ENCODE results near the gene PCSK4. TPM values are rescaled to one million over a fixed set of nuclear protein-coding genes. Genes with fewer than 3 reads are reported as not detected.

PCSK4 gene
- total RNA-seq, 1 donor from 2014 or later, result 3.2 TPM

- no peak for DNase-seq (ENCODE audit: extremely low spot score, unreplicated experiment)
- no peak overlapping the region for H3K4me3 Mint-ChIP-seq (ENCODE audit: unreplicated experiment)
- H3K36me3 Mint-ChIP-seq (ENCODE audit: unreplicated experiment), result no peaks in the 10 kb centered on the region
- H3K27ac Mint-ChIP-seq (ENCODE audit: unreplicated experiment), result no peak overlapping the region
- peaks cover 2% of the 10 kb centered on the region for H3K27me3 Mint-ChIP-seq (ENCODE audit: unreplicated experiment)
- H3K4me1 Mint-ChIP-seq (ENCODE audit: unreplicated experiment), result peaks cover 7% of the 10 kb centered on the region
- no peak for TF ChIP-seq CTCF (IDR thresholded peaks at IDR 0.05)
- H3K9me3 Mint-ChIP-seq (ENCODE audit: unreplicated experiment), result no peaks in the 10 kb centered on the region
These were observed 23.5 kb downstream of the PCSK4 start for GRCh38 chr19:1466461-1467214.

GRCh38 chr19:1466018-1466460 lies 24.1 kb downstream of the PCSK4 start:
- H3K4me1 Mint-ChIP-seq (ENCODE audit: unreplicated experiment), result peaks cover 5% of the 10 kb centered on the region
- no peak overlapping the region for H3K4me3 Mint-ChIP-seq (ENCODE audit: unreplicated experiment)
- peaks cover 2% of the 10 kb centered on the region for H3K27me3 Mint-ChIP-seq (ENCODE audit: unreplicated experiment)
- no peaks in the 10 kb centered on the region for H3K36me3 Mint-ChIP-seq (ENCODE audit: unreplicated experiment)
- no peak for TF ChIP-seq CTCF (IDR thresholded peaks at IDR 0.05)
- H3K9me3 Mint-ChIP-seq (ENCODE audit: unreplicated experiment), result no peaks in the 10 kb centered on the region
- no peak overlapping the region for H3K27ac Mint-ChIP-seq (ENCODE audit: unreplicated experiment)
- no peak for DNase-seq (ENCODE audit: extremely low spot score, unreplicated experiment)

- Mint-ChIP-seq H3K4me1 (ENCODE audit: unreplicated experiment) (peaks cover 4% of the 10 kb centered on the region), H3K27ac (ENCODE audit: unreplicated experiment) (no peak overlapping the region), H3K9me3 (ENCODE audit: unreplicated experiment) (no peaks in the 10 kb centered on the region), H3K36me3 (ENCODE audit: unreplicated experiment) (no peaks in the 10 kb centered on the region), H3K27me3 (ENCODE audit: unreplicated experiment) (peaks cover 2% of the 10 kb centered on the region), H3K4me3 (ENCODE audit: unreplicated experiment) (no peak overlapping the region)
- no peak for TF ChIP-seq CTCF (IDR thresholded peaks at IDR 0.05)
- no peak for DNase-seq (ENCODE audit: extremely low spot score, unreplicated experiment)
These were observed 24.7 kb downstream of the PCSK4 start for GRCh38 chr19:1465191-1466016.

- no peak overlapping the region for H3K4me3 Mint-ChIP-seq (ENCODE audit: unreplicated experiment)
- no peaks in the 10 kb centered on the region for H3K27me3 Mint-ChIP-seq (ENCODE audit: unreplicated experiment)
- no peak for TF ChIP-seq CTCF (IDR thresholded peaks at IDR 0.05)
- no peaks in the 10 kb centered on the region for H3K36me3 Mint-ChIP-seq (ENCODE audit: unreplicated experiment)
- H3K4me1 Mint-ChIP-seq (ENCODE audit: unreplicated experiment), result no peaks in the 10 kb centered on the region
- no peak overlapping the region for H3K27ac Mint-ChIP-seq (ENCODE audit: unreplicated experiment)
- H3K9me3 Mint-ChIP-seq (ENCODE audit: unreplicated experiment), result no peaks in the 10 kb centered on the region
- no peak for DNase-seq (ENCODE audit: extremely low spot score, unreplicated experiment)
These were observed 28.3 kb downstream of the PCSK4 start for GRCh38 chr19:1461862-1462261.
